NB4 (cell line): Measurements from ENCODE around the gene ZNF268.
A peak's percentile ranks its signal among the peaks of the same experiment; 100 is the strongest.

Source experiments
- DNase-seq: peaks from one replicate; pipeline ENCODE4 v3.0.0; 2010; ENCODE audit warnings: low read depth
- H3K4me3 ChIP-seq: one replicate; pipeline ENCODE4 v1.5.1; 2011; ENCODE audit warnings: mild to moderate bottlenecking, low read depth, low read length, moderate library complexity
- CTCF ChIP-seq: IDR thresholded peaks from one replicate; pipeline ENCODE4 v1.5.1; 2012; ENCODE audit warnings: low read depth, low read length
- MAX ChIP-seq: IDR thresholded peaks from 2 replicates; pipeline ENCODE4 v1.6.1; 2011; ENCODE audit warnings: low read depth, low read length
- MYC ChIP-seq: IDR thresholded peaks from 2 replicates; pipeline ENCODE4 v1.6.1; 2011; ENCODE audit warnings: low read depth, low read length
- POLR2A ChIP-seq: IDR thresholded peaks from 2 replicates; pipeline ENCODE4 v1.6.1; 2011; ENCODE audit warnings: mild to moderate bottlenecking; ENCODE audit not compliant: insufficient read length; ENCODE audit errors: extremely low read depth

Gene ZNF268

GRCh38 chr12:133202493-133203343 is 21.4 kb downstream of the ZNF268 start:
- DNase-seq = peak; percentile 44
- no peak for TF ChIP-seq MAX
- TF ChIP-seq MYC = no peak
- TF ChIP-seq CTCF = no peak
- no peak for TF ChIP-seq POLR2A
- H3K4me3 ChIP-seq = no peak overlapping the region

GRCh38 chr12:133203344-133204263 is 22.3 kb downstream of the ZNF268 start:
- no peak overlapping the region for H3K4me3 ChIP-seq
- peak; percentile 45 for DNase-seq

GRCh38 chr12:133204264-133204603 is 22.9 kb downstream of the ZNF268 start:
- TF ChIP-seq MAX = no peak
- H3K4me3 ChIP-seq = no peak overlapping the region
- DNase-seq = peak; percentile 22

More at GRCh38 chr12:133203344-133204263, 22.3 kb downstream of the ZNF268 start:
- TF ChIP-seq CTCF (no peak), MAX (no peak), MYC (no peak), POLR2A (no peak)

- H3K4me3 ChIP-seq = no peak overlapping the region
- DNase-seq = no peak
- TF ChIP-seq MYC = no peak
- TF ChIP-seq MAX = no peak
- TF ChIP-seq CTCF = no peak
- no peak for TF ChIP-seq POLR2A
Observed at GRCh38 chr12:133206390-133206789, 25.1 kb downstream of the ZNF268 start.

- no peak overlapping the region for H3K4me3 ChIP-seq
- no peak for DNase-seq
- TF ChIP-seq MAX (no peak), POLR2A (no peak), MYC (no peak), CTCF (no peak)
Observed at GRCh38 chr12:133215724-133216123, 34.4 kb downstream of the ZNF268 start.

- H3K4me3 ChIP-seq = no peak overlapping the region
- DNase-seq = no peak
- TF ChIP-seq MAX (no peak), MYC (no peak), CTCF (no peak), POLR2A (no peak)
Observed at GRCh38 chr12:133217219-133217618, 35.9 kb downstream of the ZNF268 start.
